Measurements from ENCODE around the gene NAT8.
"Not testable (repeated sequence)": the region's sequence is repeated elsewhere in the genome, so short reads cannot be mapped to it uniquely, and the experiment has no call there.

Gene NAT8

DNA sequence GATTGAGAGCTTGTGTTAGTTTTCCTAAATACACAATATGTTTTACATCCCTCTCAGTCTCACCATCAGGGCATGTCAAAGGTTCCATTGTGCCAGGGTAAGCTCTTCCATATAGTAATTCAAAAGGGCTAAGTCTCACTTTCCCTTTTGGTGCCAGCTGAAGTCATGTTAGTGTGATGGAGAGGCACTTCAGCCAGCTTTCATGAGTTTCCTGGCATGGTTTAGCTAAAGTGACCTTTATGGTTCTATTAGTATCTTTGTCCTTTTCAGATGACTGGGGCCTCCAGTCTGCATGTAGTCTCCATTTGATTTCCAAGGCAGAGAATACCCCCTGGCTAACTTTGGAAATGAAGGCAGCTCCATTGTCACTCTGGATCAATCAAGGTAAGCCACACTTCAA lies 27.2 kb downstream of the NAT8 start:
- Histone ChIP-seq H3K9ac (ENCODE audit: insufficient read length, low read depth) (no peak overlapping the region), H3K36me3 (ENCODE audit: insufficient read depth, insufficient read length, low read length) (no peaks in the 10 kb centered on the region), H3K27me3 (ENCODE audit: insufficient read depth, insufficient read length) (no peaks in the 10 kb centered on the region), H3K4me1 (ENCODE audit: insufficient read depth, insufficient read length) (peaks cover 3% of the 10 kb centered on the region), H3K4me3 (ENCODE audit: insufficient read length, low read depth) (no peak overlapping the region), H3K9me3 (ENCODE audit: insufficient read depth, low read length) (no peaks in the 10 kb centered on the region)
- DNase-seq (ENCODE audit: low read depth, low spot score), result no peak
- no peak for TF ChIP-seq YY1 (IDR thresholded peaks at IDR 0.05; ENCODE audit: insufficient read depth, insufficient read length)
- no peak for TF ChIP-seq ZNF274 (IDR thresholded peaks at IDR 0.05; ENCODE audit: low read depth, low read length)
- no peak for TF ChIP-seq SUZ12 (IDR thresholded peaks at IDR 0.05; ENCODE audit: extremely low read depth, insufficient read depth, insufficient read length)

DNA sequence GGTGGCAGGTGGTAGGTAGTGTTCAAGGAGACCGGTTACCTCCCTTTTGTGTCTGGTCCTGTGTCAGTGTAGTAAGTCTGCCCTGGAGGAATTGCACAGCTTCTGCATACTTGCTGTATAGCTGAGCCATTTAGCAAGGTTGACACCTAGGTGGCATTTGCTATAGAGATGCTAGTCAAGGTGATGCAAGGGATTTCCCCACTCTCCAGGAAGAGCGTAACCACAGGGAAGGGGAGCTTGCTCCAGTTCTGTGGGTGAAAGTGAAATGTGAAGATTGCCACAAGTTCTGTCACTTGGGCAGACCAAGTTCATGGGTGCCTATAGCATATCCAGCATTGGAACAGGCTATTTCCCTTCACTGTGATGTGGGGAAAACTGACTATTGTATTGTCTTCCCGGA lies 28.1 kb downstream of the NAT8 start:
- H3K4me1 ChIP-seq (ENCODE audit: insufficient read depth, insufficient read length), result peaks cover 3% of the 10 kb centered on the region
- no peak overlapping the region for H3K4me3 ChIP-seq (ENCODE audit: insufficient read length, low read depth)
- H3K36me3 ChIP-seq (ENCODE audit: insufficient read depth, insufficient read length, low read length), result no peaks in the 10 kb centered on the region
- no peaks in the 10 kb centered on the region for H3K9me3 ChIP-seq (ENCODE audit: insufficient read depth, low read length)
- no peak for DNase-seq (ENCODE audit: low read depth, low spot score)
- no peak overlapping the region for H3K9ac ChIP-seq (ENCODE audit: insufficient read length, low read depth)
- TF ChIP-seq SUZ12 (IDR thresholded peaks at IDR 0.05; ENCODE audit: extremely low read depth, insufficient read depth, insufficient read length) (no peak), ZNF274 (IDR thresholded peaks at IDR 0.05; ENCODE audit: low read depth, low read length) (no peak), YY1 (IDR thresholded peaks at IDR 0.05; ENCODE audit: insufficient read depth, insufficient read length) (no peak)
- no peaks in the 10 kb centered on the region for H3K27me3 ChIP-seq (ENCODE audit: insufficient read depth, insufficient read length)

DNA sequence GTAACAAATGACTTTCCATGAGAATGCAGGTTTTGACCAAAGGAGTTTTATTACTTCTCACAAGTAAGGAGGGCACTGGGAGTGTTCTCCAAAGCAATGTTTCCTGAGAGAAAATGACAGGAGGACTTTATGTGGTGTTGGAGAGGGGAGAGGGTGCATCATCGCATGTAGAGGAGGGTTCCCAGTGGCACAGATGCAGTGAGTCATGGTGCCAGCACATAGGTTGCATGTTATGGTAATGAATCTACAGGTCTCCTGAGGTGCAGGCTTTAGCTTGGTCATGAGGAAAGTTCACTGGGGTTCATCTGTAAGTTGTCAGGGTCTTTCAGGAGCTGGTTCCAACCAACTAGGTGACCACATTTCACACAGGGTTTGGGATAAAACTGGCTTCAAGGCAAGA lies 30.4 kb downstream of the NAT8 start:
- H3K9ac ChIP-seq (ENCODE audit: insufficient read length, low read depth), result no peak overlapping the region
- H3K36me3 ChIP-seq (ENCODE audit: insufficient read depth, insufficient read length, low read length), result peaks cover 5% of the 10 kb centered on the region
- no peaks in the 10 kb centered on the region for H3K9me3 ChIP-seq (ENCODE audit: insufficient read depth, low read length)
- TF ChIP-seq ZNF274 (IDR thresholded peaks at IDR 0.05; ENCODE audit: low read depth, low read length) (no peak), YY1 (IDR thresholded peaks at IDR 0.05; ENCODE audit: insufficient read depth, insufficient read length) (no peak), SUZ12 (IDR thresholded peaks at IDR 0.05; ENCODE audit: extremely low read depth, insufficient read depth, insufficient read length) (no peak)
- peaks cover 3% of the 10 kb centered on the region for H3K4me1 ChIP-seq (ENCODE audit: insufficient read depth, insufficient read length)
- no peak for DNase-seq (ENCODE audit: low read depth, low spot score)
- H3K4me3 ChIP-seq (ENCODE audit: insufficient read length, low read depth), result no peak overlapping the region
- no peaks in the 10 kb centered on the region for H3K27me3 ChIP-seq (ENCODE audit: insufficient read depth, insufficient read length)

DNA sequence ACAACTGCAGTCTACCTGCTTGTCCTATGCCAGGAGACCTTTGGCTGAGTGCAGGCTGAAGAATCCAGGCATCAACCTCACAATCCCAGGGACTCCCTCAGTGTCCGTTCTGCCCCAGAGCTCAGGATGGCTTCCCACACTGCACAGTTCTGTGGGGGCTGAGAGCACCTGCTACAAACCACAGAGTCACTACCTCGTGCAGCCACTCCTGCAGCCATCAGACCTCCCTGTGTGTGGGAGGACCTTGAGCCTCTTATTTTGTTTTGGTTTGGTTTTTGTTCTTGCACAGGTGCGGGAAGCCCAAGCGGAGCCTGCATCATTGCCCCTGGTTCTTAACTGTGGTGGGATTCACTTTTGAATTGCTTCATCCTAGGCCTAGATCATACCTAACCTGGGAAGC lies 31.0 kb downstream of the NAT8 start:
- H3K9ac ChIP-seq (ENCODE audit: insufficient read length, low read depth), result no peak overlapping the region
- TF ChIP-seq YY1 (IDR thresholded peaks at IDR 0.05; ENCODE audit: insufficient read depth, insufficient read length) (no peak), ZNF274 (IDR thresholded peaks at IDR 0.05; ENCODE audit: low read depth, low read length) (no peak), SUZ12 (IDR thresholded peaks at IDR 0.05; ENCODE audit: extremely low read depth, insufficient read depth, insufficient read length) (no peak)
- H3K4me3 ChIP-seq (ENCODE audit: insufficient read length, low read depth), result no peak overlapping the region
- no peak for DNase-seq (ENCODE audit: low read depth, low spot score)
- no peaks in the 10 kb centered on the region for H3K9me3 ChIP-seq (ENCODE audit: insufficient read depth, low read length)
- H3K4me1 ChIP-seq (ENCODE audit: insufficient read depth, insufficient read length), result peaks cover 3% of the 10 kb centered on the region
- no peaks in the 10 kb centered on the region for H3K27me3 ChIP-seq (ENCODE audit: insufficient read depth, insufficient read length)
- H3K36me3 ChIP-seq (ENCODE audit: insufficient read depth, insufficient read length, low read length), result peaks cover 5% of the 10 kb centered on the region

DNA sequence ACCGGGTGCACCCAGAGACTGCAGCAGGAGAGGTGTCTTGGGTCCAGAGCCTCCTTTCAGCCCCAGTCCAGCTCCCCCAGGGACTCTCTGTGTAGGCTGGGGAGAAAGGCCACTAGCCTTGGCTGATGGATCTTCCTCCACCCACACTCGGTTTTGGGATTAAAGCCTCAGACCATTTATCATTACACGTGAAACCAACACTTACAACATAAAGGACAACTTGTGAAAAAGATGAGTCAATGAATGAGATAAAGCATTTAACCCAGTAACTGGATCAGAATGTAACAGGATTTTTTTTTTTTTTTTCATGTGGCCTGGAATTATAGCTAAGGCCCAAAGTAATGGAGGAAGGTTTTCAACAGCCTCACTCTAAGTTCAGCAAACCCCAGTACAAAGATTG lies 32.1 kb downstream of the NAT8 start:
- DNase-seq (ENCODE audit: low read depth, low spot score), result no peak
- Histone ChIP-seq H3K9me3 (ENCODE audit: insufficient read depth, low read length) (no peaks in the 10 kb centered on the region), H3K4me3 (ENCODE audit: insufficient read length, low read depth) (no peak overlapping the region), H3K9ac (ENCODE audit: insufficient read length, low read depth) (no peak overlapping the region), H3K4me1 (ENCODE audit: insufficient read depth, insufficient read length) (peaks cover 3% of the 10 kb centered on the region), H3K36me3 (ENCODE audit: insufficient read depth, insufficient read length, low read length) (peaks cover 5% of the 10 kb centered on the region), H3K27me3 (ENCODE audit: insufficient read depth, insufficient read length) (no peaks in the 10 kb centered on the region)
- TF ChIP-seq ZNF274 (IDR thresholded peaks at IDR 0.05; ENCODE audit: low read depth, low read length) (no peak), YY1 (IDR thresholded peaks at IDR 0.05; ENCODE audit: insufficient read depth, insufficient read length) (no peak), SUZ12 (IDR thresholded peaks at IDR 0.05; ENCODE audit: extremely low read depth, insufficient read depth, insufficient read length) (no peak)

DNA sequence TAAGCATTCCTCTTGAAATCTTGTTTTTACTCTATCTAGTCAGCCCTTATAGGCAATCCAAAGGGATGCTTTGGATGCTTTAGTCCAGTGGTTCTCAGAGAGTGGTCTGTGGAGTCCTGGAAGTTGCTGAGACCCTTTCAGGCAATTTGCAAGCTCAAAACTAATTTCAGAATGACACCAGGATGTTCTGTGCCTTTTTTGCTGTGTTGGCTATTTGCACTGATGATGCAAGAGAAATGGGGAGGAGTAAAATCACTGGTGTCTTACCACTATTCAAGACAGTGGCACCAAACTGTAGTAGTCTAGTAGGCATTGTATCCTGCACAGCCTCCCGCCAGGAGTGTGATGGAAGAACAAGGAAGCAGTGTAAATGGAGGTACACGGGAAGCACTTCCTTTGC lies 37.6 kb downstream of the NAT8 start:
- not testable (repeated sequence) for H3K4me1 ChIP-seq (ENCODE audit: insufficient read depth, insufficient read length); H3K27me3 ChIP-seq (ENCODE audit: insufficient read depth, insufficient read length); H3K9me3 ChIP-seq (ENCODE audit: insufficient read depth, low read length); H3K4me3 ChIP-seq (ENCODE audit: insufficient read length, low read depth); DNase-seq (ENCODE audit: low read depth, low spot score); H3K9ac ChIP-seq (ENCODE audit: insufficient read length, low read depth)
- H3K36me3 ChIP-seq (ENCODE audit: insufficient read depth, insufficient read length, low read length), result peaks cover 15% of the 10 kb centered on the region

DNA sequence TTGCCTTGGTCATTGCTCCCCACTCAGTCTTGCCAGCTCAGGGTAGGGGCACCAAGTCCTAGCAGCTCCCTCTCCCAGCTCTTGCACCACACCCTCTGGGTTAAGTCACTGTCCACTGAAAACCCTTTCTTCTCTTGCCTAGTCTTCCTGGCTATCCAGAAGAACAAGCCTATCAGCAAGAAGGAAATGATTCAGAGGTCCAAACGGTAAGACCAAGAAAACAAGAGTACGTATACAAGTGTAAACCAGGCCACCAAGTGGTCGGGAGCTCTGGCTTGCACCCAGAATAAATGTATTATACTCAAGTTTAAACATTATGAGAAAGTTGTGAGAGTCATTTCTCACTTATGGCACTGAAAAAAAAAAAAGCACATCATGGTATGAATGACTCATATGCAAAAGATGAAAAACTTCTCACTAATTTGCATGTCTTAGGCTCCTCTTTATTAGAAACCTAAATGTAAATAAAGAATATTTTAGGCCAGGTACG lies 39.1 kb downstream of the NAT8 start:
- H3K4me3 ChIP-seq (ENCODE audit: insufficient read length, low read depth); H3K4me1 ChIP-seq (ENCODE audit: insufficient read depth, insufficient read length); H3K9ac ChIP-seq (ENCODE audit: insufficient read length, low read depth); H3K9me3 ChIP-seq (ENCODE audit: insufficient read depth, low read length); H3K27me3 ChIP-seq (ENCODE audit: insufficient read depth, insufficient read length); DNase-seq (ENCODE audit: low read depth, low spot score): not testable (repeated sequence)
- peaks cover 10% of the 10 kb centered on the region for H3K36me3 ChIP-seq (ENCODE audit: insufficient read depth, insufficient read length, low read length)

DNA sequence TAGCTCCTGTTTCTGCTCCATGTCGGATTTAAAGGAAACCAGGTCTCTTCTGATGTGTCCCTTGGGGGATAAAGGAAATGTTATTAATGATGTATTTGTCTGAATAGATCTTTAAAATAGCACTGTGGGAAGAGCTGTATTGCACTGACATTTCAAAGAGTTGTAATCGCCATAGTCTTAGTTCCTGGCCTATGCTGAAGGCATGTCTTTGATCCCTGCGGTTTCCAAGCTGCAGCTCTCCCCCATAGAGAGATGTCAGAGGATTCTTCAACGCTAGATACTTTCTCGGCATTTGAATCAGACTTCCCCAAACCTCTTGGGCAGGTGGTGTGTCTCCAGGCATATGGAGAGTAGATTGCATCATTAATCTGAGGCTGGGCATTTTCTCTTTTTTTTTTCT lies 40.4 kb downstream of the NAT8 start:
- DNase-seq (ENCODE audit: low read depth, low spot score), result no peak
- no peak overlapping the region for H3K9ac ChIP-seq (ENCODE audit: insufficient read length, low read depth)
- H3K27me3 ChIP-seq (ENCODE audit: insufficient read depth, insufficient read length), result no peaks in the 10 kb centered on the region
- H3K4me3 ChIP-seq (ENCODE audit: insufficient read length, low read depth), result no peak overlapping the region
- H3K4me1 ChIP-seq (ENCODE audit: insufficient read depth, insufficient read length), result no peaks in the 10 kb centered on the region
- H3K36me3 ChIP-seq (ENCODE audit: insufficient read depth, insufficient read length, low read length), result peaks cover 10% of the 10 kb centered on the region
- H3K9me3 ChIP-seq (ENCODE audit: insufficient read depth, low read length), result no peaks in the 10 kb centered on the region
- TF ChIP-seq YY1 (IDR thresholded peaks at IDR 0.05; ENCODE audit: insufficient read depth, insufficient read length) (no peak), SUZ12 (IDR thresholded peaks at IDR 0.05; ENCODE audit: extremely low read depth, insufficient read depth, insufficient read length) (no peak), ZNF274 (IDR thresholded peaks at IDR 0.05; ENCODE audit: low read depth, low read length) (no peak)
